GM12878 (cell line): Measurements from ENCODE around the gene ZNF710. TPM values are rescaled to one million over a fixed set of nuclear protein-coding genes. Genes with fewer than 3 reads are reported as not detected.

Experiments
- ATAC-seq: fragments of 200-7000 bp; cut with Tn5 transposase; 3 replicates; pipeline ENCODE4 v1.9.1; 2020; ENCODE audit warnings: mild to moderate bottlenecking, moderate library complexity
- BruUV-seq: library from RNA; stranded (reverse); fragments of 400-500 nt; replicated peaks from 2 replicates; lab custom pipeline; 2021; lab: Mats Ljungman, UMichigan
- CTCF ChIA-PET: fragments of 300-600 bp; sonication (Branson Sonifier 250); formaldehyde crosslinking; extraction: SDS; loops from one replicate; lab custom pipeline; 2021; ENCODE audit warnings: inconsistent platforms; lab: Yijun Ruan, JAX
- POLR2A ChIA-PET: fragments of 350-600 bp; formaldehyde crosslinking; extraction: SDS; loops from one replicate; lab custom pipeline; 2021; ENCODE audit warnings: inconsistent platforms; lab: Charles Lee
- RAD21 ChIA-PET: fragments of 300-600 bp; sonication (Branson Sonifier 250); formaldehyde crosslinking; loops from one replicate; lab custom pipeline; 2023; ENCODE audit warnings: antibody characterized with exemption; ENCODE audit not compliant: unreplicated experiment; lab: Charles Lee
- SMC1A ChIA-PET: fragments of 300-600 bp; sonication (Branson Sonifier 250); formaldehyde crosslinking; loops from one replicate; lab custom pipeline; 2023; ENCODE audit not compliant: unreplicated experiment, uncharacterized antibody; lab: Charles Lee
- DNase-seq: peaks from one replicate; pipeline ENCODE4 v3.0.0-alpha.2; 2011; ENCODE audit warnings: low read depth, low spot score
- FAIRE-seq: peaks from 3 replicates; lab custom pipeline; 2011; peaks lifted over from hg19 to GRCh38; lab: Jason Lieb, UNC
- H2AFZ ChIP-seq: 2 replicates; pipeline ENCODE4 v1.6.0; 2011; ENCODE audit warnings: low read depth, low read length, control low read depth; ENCODE audit not compliant: control insufficient read depth
- H3K27ac ChIP-seq: 2 replicates; pipeline ENCODE4 v1.5.1; 2011; ENCODE audit warnings: control low read depth; ENCODE audit not compliant: control insufficient read depth, insufficient read depth
- H3K27me3 ChIP-seq, 2 experiments: replicated peaks in 1 of 2; 2 replicates each; pipeline versions ENCODE4 v1.6.0 to v1.6.1; 2011; ENCODE audit warnings: low read length in 1 of 2; ENCODE audit not compliant: control insufficient read depth in 2 of 2, insufficient read depth in 2 of 2
- H3K36me3 ChIP-seq, 2 experiments: 2 replicates each; pipeline ENCODE4 v1.5.1; 2011; ENCODE audit warnings: low read length in 1 of 2; ENCODE audit not compliant: control insufficient read depth in 2 of 2, insufficient read depth in 2 of 2
- H3K4me1 ChIP-seq: 2 replicates; pipeline ENCODE4 v1.6.1; 2011; ENCODE audit warnings: mild to moderate bottlenecking, low read length, moderate library complexity, mixed read lengths; ENCODE audit not compliant: control insufficient read depth, insufficient read depth
- H3K4me2 ChIP-seq: 2 replicates; pipeline ENCODE4 v1.6.0; 2011; ENCODE audit warnings: control low read depth; ENCODE audit not compliant: control insufficient read depth, insufficient read depth
- H3K4me3 ChIP-seq: fragments of 200-600 bp; sonication (generic); 2 replicates; pipeline ENCODE4 v1.5.1; 2016
- H3K79me2 ChIP-seq: 2 replicates; pipeline ENCODE4 v1.6.0; 2011; ENCODE audit warnings: low read length; ENCODE audit not compliant: control insufficient read depth, insufficient read depth
- H3K9ac ChIP-seq: 2 replicates; pipeline ENCODE4 v1.8.0; 2011; ENCODE audit warnings: low read length, control low read depth, mixed read lengths; ENCODE audit not compliant: control insufficient read depth, insufficient read depth
- H3K9me3 ChIP-seq: replicated peaks from 3 replicates; pipeline ENCODE4 v1.5.1; 2011; ENCODE audit warnings: mild to moderate bottlenecking, low read length; ENCODE audit not compliant: control insufficient read depth, insufficient read depth
- H4K20me1 ChIP-seq: 2 replicates; pipeline ENCODE4 v1.6.0; 2011; ENCODE audit not compliant: control insufficient read depth, insufficient read depth
- CBX3 ChIP-seq: fragments of 200-600 bp; sonication (generic); IDR thresholded peaks from 2 replicates; pipeline ENCODE4 v1.6.1; 2016; ENCODE audit warnings: low read depth, borderline replicate concordance
- CBX5 ChIP-seq: sonication (generic); IDR thresholded peaks from 2 replicates; pipeline ENCODE4 v1.6.1; 2016; ENCODE audit warnings: low read depth, moderate library complexity, mild to moderate bottlenecking, inconsistent platforms
- HDAC2 ChIP-seq: fragments of 200-600 bp; sonication (generic); IDR thresholded peaks from 2 replicates; pipeline ENCODE4 v1.6.1; 2017
- HDAC6 ChIP-seq: fragments of 200-600 bp; sonication (generic); IDR thresholded peaks from one replicate; pipeline ENCODE4 v1.8.0; 2017; ENCODE audit warnings: antibody characterized with exemption; ENCODE audit not compliant: unreplicated experiment
- KDM1A ChIP-seq: fragments of 200-600 bp; sonication (generic); IDR thresholded peaks from 2 replicates; pipeline ENCODE4 v1.6.1; 2016; ENCODE audit warnings: borderline replicate concordance
- NR2C2 ChIP-seq: IDR thresholded peaks from 2 replicates; pipeline ENCODE4 v1.6.1; 2011; ENCODE audit warnings: borderline replicate concordance, low read depth; ENCODE audit not compliant: control insufficient read depth, insufficient read length
- RB1 ChIP-seq: fragments of 450-650 bp; formaldehyde crosslinking; IDR thresholded peaks from 2 replicates; pipeline ENCODE4 v1.6.1; 2017; ENCODE audit warnings: mild to moderate bottlenecking, borderline replicate concordance
- RBBP5 ChIP-seq: fragments of 200-600 bp; sonication (generic); conservative IDR thresholded peaks from 2 replicates; pipeline ENCODE4 v1.6.1; 2016
- RCOR1 ChIP-seq: conservative IDR thresholded peaks from 2 replicates; pipeline ENCODE4 v1.6.1; 2012; ENCODE audit warnings: low read depth, low read length, improper control_type of control experiment
- SMAD5 ChIP-seq: IDR thresholded peaks from 2 replicates; pipeline ENCODE4 v1.6.1; 2016; ENCODE audit warnings: antibody characterized with exemption, low read depth
- YY1 ChIP-seq: IDR thresholded peaks from 2 replicates; pipeline ENCODE4 v1.6.1; 2011; ENCODE audit warnings: low read depth, mild to moderate bottlenecking, low read length
- ZNF217 ChIP-seq: fragments of 450-650 bp; IDR thresholded peaks from 2 replicates; pipeline ENCODE4 v1.6.1; 2017; ENCODE audit warnings: antibody characterized with exemption, mild to moderate bottlenecking
- ZNF384 ChIP-seq: IDR thresholded peaks from 2 replicates; pipeline ENCODE4 v1.6.1; 2012; ENCODE audit warnings: low read depth, mild to moderate bottlenecking, low read length, improper control_type of control experiment, borderline replicate concordance
- WGBS: methylation state at CpG from one replicate; pipeline ENCODE4 v1.1.6; 2016; ENCODE audit warnings: low lambda C conversion rate; ENCODE audit not compliant: insufficient replicate concordance, insufficient coverage; ENCODE audit errors: missing lambda C conversion rate; 5-methylcytosine and 5-hydroxymethylcytosine counted together
- in situ Hi-C: fragments of 300-500 bp; cut with MboI; formaldehyde crosslinking; loops from 9 replicates; pipeline ENCODE4 v1.14.3; 2018; ENCODE audit warnings: mixed read lengths
- intact Hi-C: fragments of 100-400 bp; cut with micrococcal nuclease; formaldehyde crosslinking; loops from one replicate; pipeline ENCODE4 v1.14.2; 2022; ENCODE audit not compliant: unreplicated experiment
- polyA plus RNA-seq, 11 experiments: library from polyadenylated mRNA; depleted of rRNA in 4 of 11; unstranded in 6 of 11; stranded (reverse) in 5 of 11; fragments of >200 nt; fragmentation: Nextera tagmentation in 4 of 11; fragmentation: Illumina TruSeq in 1 of 11; extraction: Ambion mirVana in 4 of 11; extraction: Trizol in 1 of 11; gene quantifications; 1 replicate in 1 of 11; 2 replicates in 10 of 11; pipeline versions ENCODE4 v1.2.1 to v1.2.3, GENCODE V29; 2011 to 2016; ENCODE audit warnings: inconsistent platforms in 2 of 11, missing spikeins in 2 of 11, low read depth in 1 of 11
- total RNA-seq, 4 experiments: library from RNA; depleted of rRNA in 3 of 4; stranded (reverse); fragments of >200 nt in 3 of 4; fragmentation: Illumina TruSeq in 1 of 4; extraction: Trizol in 1 of 4; gene quantifications; 2 replicates each; pipeline versions ENCODE4 v1.2.1 to v1.2.3, GENCODE V29; 2013 to 2021
- TF ChIP-seq, protein P1 (sequence below): IDR thresholded peaks from 2 replicates; pipeline ENCODE4 v1.6.1; 2011; ENCODE audit warnings: borderline replicate concordance, low read depth, mild to moderate bottlenecking, moderate library complexity, low read length; ENCODE audit not compliant: insufficient read depth, poor library complexity, severe bottlenecking

ZNF710 gene
- total and polyA plus RNA-seq, 10 of the 15 experiments (the other 5 are each of a cell fraction or from before 2014, with no cell fraction given): 1.4 to 43.5 (median 9.8) TPM

DNA sequence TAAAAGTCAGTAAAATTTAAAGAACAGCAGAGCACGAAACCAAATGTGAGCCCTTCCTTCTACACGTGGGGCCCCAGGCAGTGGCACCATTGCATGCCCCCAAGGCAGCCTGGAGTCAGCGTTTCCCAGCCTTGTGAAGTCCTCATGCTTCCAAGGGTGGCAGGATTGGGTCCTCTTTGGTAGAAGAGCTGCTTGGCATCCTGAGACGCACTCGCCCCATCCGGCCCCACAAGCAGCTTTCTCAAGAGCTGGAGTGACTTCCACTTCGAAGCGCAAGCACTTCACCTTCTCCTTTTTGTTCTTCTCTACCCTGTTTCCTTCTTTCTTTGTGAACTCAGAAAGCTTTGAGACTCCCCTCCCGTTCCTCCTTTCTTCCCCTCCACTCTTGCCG lies 34.7 kb downstream of the ZNF710 start:
- H3K9ac ChIP-seq: no peak overlapping the region
- intact Hi-C loops (loop anchor here (5.0 kb wide), 1 partner anchor 61 kb away; no protein-coding TSS in a partner anchor), in situ Hi-C loops (no loop called here)
- ChIA-PET CTCF (interaction anchor here (2.2 kb wide), 1 partner anchor 36 kb away, joined by 7 read pairs; no protein-coding TSS in a partner anchor), SMC1A (interaction anchor here (12.0 kb wide), 1 partner anchor 26 kb away, joined by 224 read pairs; the partner anchor contains the start of gene ZNF710), RAD21 (interaction anchor here (1.1 kb wide), 1 partner anchor 13 kb away, joined by 4 read pairs; no protein-coding TSS in a partner anchor), POLR2A (interaction anchor here (1.1 to 7.5 kb wide), 3 partner anchors 24 to 138 kb away, joined by 3 to 56 read pairs (median 4); no protein-coding TSS in a partner anchor)
- H3K4me3 ChIP-seq: no peak overlapping the region
- peaks cover 1 to 4% of the 10 kb centered on the region in 2 experiments for H3K36me3 ChIP-seq
- no peaks in the 10 kb centered on the region for H4K20me1 ChIP-seq
- no peak overlapping the region for H2AFZ ChIP-seq
- 98% methylated on average over 8 of the region's 10 CpGs for whole genome bisulfite sequencing
- DNase-seq (no peak), ATAC-seq (no peak), FAIRE-seq (no peak)
- no peak overlapping the region; the same call in 1 of the 2 replicates for H3K27ac ChIP-seq
- H3K4me1 ChIP-seq: peaks cover 67% of the 10 kb centered on the region
- peaks cover 75% of the 10 kb centered on the region for H3K79me2 ChIP-seq
- TF ChIP-seq ZNF384 (no peak), YY1 (no peak), NR2C2 (no peak), RBBP5 (no peak), CBX3 (no peak), HDAC6 (no peak), ZNF217 (no peak), RCOR1 (no peak), RB1 (no peak), HDAC2 (no peak), SMAD5 (no peak), KDM1A (no peak), CBX5 (no peak)
- TF ChIP-seq, protein P1, sequence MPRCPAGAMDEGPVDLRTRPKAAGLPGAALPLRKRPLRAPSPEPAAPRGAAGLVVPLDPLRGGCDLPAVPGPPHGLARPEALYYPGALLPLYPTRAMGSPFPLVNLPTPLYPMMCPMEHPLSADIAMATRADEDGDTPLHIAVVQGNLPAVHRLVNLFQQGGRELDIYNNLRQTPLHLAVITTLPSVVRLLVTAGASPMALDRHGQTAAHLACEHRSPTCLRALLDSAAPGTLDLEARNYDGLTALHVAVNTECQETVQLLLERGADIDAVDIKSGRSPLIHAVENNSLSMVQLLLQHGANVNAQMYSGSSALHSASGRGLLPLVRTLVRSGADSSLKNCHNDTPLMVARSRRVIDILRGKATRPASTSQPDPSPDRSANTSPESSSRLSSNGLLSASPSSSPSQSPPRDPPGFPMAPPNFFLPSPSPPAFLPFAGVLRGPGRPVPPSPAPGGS: no peak
- peak overlapping the region; percentile 12; the same call in 1 of the 2 replicates for H3K4me2 ChIP-seq
- H3K9me3 ChIP-seq: no peaks in the 10 kb centered on the region; the same call in 2 of the 3 replicates
- H3K27me3 ChIP-seq: no peaks in the 10 kb centered on the region
- no TSS peak for BruUV-seq
